HCT116 (cell line): ENCODE data around the gene NEK5.

Source experiments
- JUND ChIP-seq: IDR thresholded peaks from 2 replicates; pipeline ENCODE4 v1.6.1; 2012
- POLR2A ChIP-seq: IDR thresholded peaks from 2 replicates; pipeline ENCODE4 v1.7.0; 2011; ENCODE audit warnings: borderline replicate concordance; ENCODE audit not compliant: insufficient read depth, insufficient read length; ENCODE audit errors: extremely low read depth
- SIN3A ChIP-seq: IDR thresholded peaks from 2 replicates; pipeline ENCODE4 v1.6.1; 2012; ENCODE audit warnings: low read depth
- SP1 ChIP-seq: IDR thresholded peaks from 2 replicates; pipeline ENCODE4 v1.6.1; 2012; ENCODE audit warnings: low read depth
- ZNF274 ChIP-seq: fragments of 200-500 bp; sonication (Bioruptor generic); IDR thresholded peaks from 2 replicates; pipeline ENCODE4 v1.6.1; 2014; ENCODE audit warnings: mild to moderate bottlenecking, low read depth, low read length, inconsistent platforms
- TF ChIP-seq, protein P1 (sequence below), 3 experiments: fragments of 200-600 bp in 1 of 3; sonication (generic) in 1 of 3; IDR thresholded peaks in 2 of 3; conservative IDR thresholded peaks in 1 of 3; 2 replicates each; pipeline ENCODE4 v1.5.1; 2012 to 2017; ENCODE audit warnings: low read depth in 2 of 3, low read length in 2 of 3, antibody characterized with exemption in 1 of 3, borderline replicate concordance in 1 of 3, control low read depth in 1 of 3, mild to moderate bottlenecking in 1 of 3, mixed read lengths in 1 of 3, mixed run types in 1 of 3, moderate library complexity in 1 of 3; ENCODE audit not compliant: insufficient read depth in 1 of 3

DNA sequence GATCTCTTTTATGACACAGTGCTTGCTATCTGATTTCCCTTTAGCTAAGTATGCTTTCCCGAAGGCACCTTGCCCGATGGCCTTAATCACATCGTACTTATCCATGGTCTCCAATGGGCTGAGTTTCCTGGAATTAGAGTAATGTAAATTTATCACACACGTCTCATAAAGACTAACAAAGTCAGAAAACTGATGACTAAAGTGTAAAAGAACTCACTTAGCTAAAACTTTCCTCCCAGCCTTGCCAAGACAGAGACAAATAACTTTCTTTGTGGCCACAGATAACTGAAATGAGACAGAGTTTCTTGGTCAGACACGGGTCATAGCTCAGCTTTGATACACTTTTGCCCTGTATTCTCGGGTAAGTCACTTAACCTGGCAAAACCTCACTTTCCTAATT lies 1.5 kb downstream of the NEK5 start:
- TF ChIP-seq JUND (no peak), SIN3A (no peak), ZNF274 (no peak), SP1 (no peak), POLR2A (no peak)
- TF ChIP-seq, protein P1, sequence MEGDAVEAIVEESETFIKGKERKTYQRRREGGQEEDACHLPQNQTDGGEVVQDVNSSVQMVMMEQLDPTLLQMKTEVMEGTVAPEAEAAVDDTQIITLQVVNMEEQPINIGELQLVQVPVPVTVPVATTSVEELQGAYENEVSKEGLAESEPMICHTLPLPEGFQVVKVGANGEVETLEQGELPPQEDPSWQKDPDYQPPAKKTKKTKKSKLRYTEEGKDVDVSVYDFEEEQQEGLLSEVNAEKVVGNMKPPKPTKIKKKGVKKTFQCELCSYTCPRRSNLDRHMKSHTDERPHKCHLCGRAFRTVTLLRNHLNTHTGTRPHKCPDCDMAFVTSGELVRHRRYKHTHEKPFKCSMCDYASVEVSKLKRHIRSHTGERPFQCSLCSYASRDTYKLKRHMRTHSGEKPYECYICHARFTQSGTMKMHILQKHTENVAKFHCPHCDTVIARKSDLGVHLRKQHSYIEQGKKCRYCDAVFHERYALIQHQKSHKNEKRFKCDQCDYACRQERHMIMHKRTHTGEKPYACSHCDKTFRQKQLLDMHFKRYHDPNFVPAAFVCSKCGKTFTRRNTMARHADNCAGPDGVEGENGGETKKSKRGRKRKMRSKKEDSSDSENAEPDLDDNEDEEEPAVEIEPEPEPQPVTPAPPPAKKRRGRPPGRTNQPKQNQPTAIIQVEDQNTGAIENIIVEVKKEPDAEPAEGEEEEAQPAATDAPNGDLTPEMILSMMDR (IDR thresholded peaks at IDR 0.05 in 2 of 3, conservative IDR thresholded peaks at IDR 0.05 in 1 of 3; ENCODE audit: borderline replicate concordance in 1 of 3, insufficient read depth in 1 of 3, low read depth in 2 of 3, low read length in 2 of 3) = no peak
